ENCODE data around the gene UNK. TPM values are rescaled to one million over a fixed set of nuclear protein-coding genes. Genes with fewer than 3 reads are reported as not detected.
"Not testable (repeated sequence)": the region's sequence is repeated elsewhere in the genome, so short reads cannot be mapped to it uniquely, and the experiment has no call there.

UNK gene
- total RNA-seq, 6 experiments from 2014 or later, result 5.8 to 29.2 (median 11.1) TPM

GRCh38 chr17:75756451-75757085 is 28.0 kb upstream of the UNK start:
- intact Hi-C loops (cut with DNase I), result loop anchor here in 1 of 2 donors (10.0 kb wide), 1 partner anchor 68 kb away; no protein-coding TSS in a partner anchor

GRCh38 chr17:75757086-75757681 is 27.4 kb upstream of the UNK start:
- intact Hi-C loops (cut with DNase I), result loop anchor here in 1 of 2 donors (10.0 kb wide), 1 partner anchor 68 kb away; no protein-coding TSS in a partner anchor
- no peaks in the 10 kb centered on the region for H3K9me3 ChIP-seq
- no peaks in the 10 kb centered on the region for H3K27me3 ChIP-seq
- no peak overlapping the region for H3K4me3 ChIP-seq
- TF ChIP-seq CTCF (IDR thresholded peaks at IDR 0.05) (no peak), POLR2A (IDR thresholded peaks at IDR 0.05) (no peak)
- H3K4me1 ChIP-seq, result peaks cover 0 to 12% (median 5%) of the 10 kb centered on the region in 4 donors
- ATAC-seq, result no peak
- 82% methylated on average over 7 of the region's 21 CpGs for WGBS (ENCODE audit: insufficient coverage, low coverage, low lambda C conversion rate, missing lambda C conversion rate)
- DNase-seq, result no peak
- no peak overlapping the region for H3K27ac ChIP-seq
- H3K36me3 ChIP-seq, result peaks cover 0 to 4% (median 0%) of the 10 kb centered on the region in 4 donors

More at GRCh38 chr17:75756451-75757085, 28.0 kb upstream of the UNK start:
- peaks cover 0 to 4% (median 0%) of the 10 kb centered on the region in 4 donors for H3K36me3 ChIP-seq
- no peak overlapping the region for H3K27ac ChIP-seq
- no peaks in the 10 kb centered on the region for H3K9me3 ChIP-seq
- ATAC-seq (no peak), DNase-seq (peak in 1 of 3 donors; percentile 16)
- H3K4me1 ChIP-seq, result peaks cover 0 to 12% (median 5%) of the 10 kb centered on the region in 4 donors
- TF ChIP-seq CTCF (IDR thresholded peaks at IDR 0.05) (no peak), POLR2A (IDR thresholded peaks at IDR 0.05) (no peak)
- 87% methylated on average over 3 of the region's 29 CpGs for WGBS (ENCODE audit: insufficient coverage, low coverage, low lambda C conversion rate, missing lambda C conversion rate)
- no peak overlapping the region for H3K4me3 ChIP-seq
- H3K27me3 ChIP-seq, result no peaks in the 10 kb centered on the region

- H3K27me3 ChIP-seq, result no peaks in the 10 kb centered on the region
- H3K27ac ChIP-seq, result no peak overlapping the region
- ATAC-seq (no peak), DNase-seq (no peak)
- WGBS (ENCODE audit: insufficient coverage, low coverage, low lambda C conversion rate, missing lambda C conversion rate), result 90% methylated on average over 6 of the region's 41 CpGs
- peaks cover 0 to 4% (median 0%) of the 10 kb centered on the region in 4 donors for H3K36me3 ChIP-seq
- H3K4me3 ChIP-seq, result no peak overlapping the region
- intact Hi-C loops (cut with DNase I), result loop anchor here in 1 of 2 donors (10.0 kb wide), 1 partner anchor 66 kb away; no protein-coding TSS in a partner anchor
- peak in 2 of 4 donors; percentile 12 to 27 for TF ChIP-seq CTCF (IDR thresholded peaks at IDR 0.05)
- no peak for TF ChIP-seq POLR2A (IDR thresholded peaks at IDR 0.05)
- peaks cover 0 to 12% (median 5%) of the 10 kb centered on the region in 4 donors for H3K4me1 ChIP-seq
- no peaks in the 10 kb centered on the region for H3K9me3 ChIP-seq
Measured at GRCh38 chr17:75758131-75758905, 26.3 kb upstream of the UNK start.

GRCh38 chr17:75759457-75759856 is 25.1 kb upstream of the UNK start:
- DNase-seq (no peak), ATAC-seq (no peak)
- H3K9me3 ChIP-seq, result no peaks in the 10 kb centered on the region
- TF ChIP-seq CTCF (IDR thresholded peaks at IDR 0.05), result no peak
- TF ChIP-seq POLR2A (IDR thresholded peaks at IDR 0.05), result no peak
- peaks cover 0 to 13% (median 6%) of the 10 kb centered on the region in 4 donors for H3K4me1 ChIP-seq
- no peak overlapping the region for H3K27ac ChIP-seq
- peaks cover 0 to 4% (median 0%) of the 10 kb centered on the region in 4 donors for H3K36me3 ChIP-seq
- intact Hi-C loops (cut with DNase I), result loop anchor here in 1 of 2 donors (10.0 kb wide), 1 partner anchor 65 kb away; no protein-coding TSS in a partner anchor
- H3K4me3 ChIP-seq, result no peak overlapping the region
- no peaks in the 10 kb centered on the region for H3K27me3 ChIP-seq
- 100% methylated on average over 2 of the region's 3 CpGs for WGBS (ENCODE audit: insufficient coverage, low coverage, low lambda C conversion rate, missing lambda C conversion rate)

- ATAC-seq, H3K9me3 ChIP-seq, H3K4me3 ChIP-seq, H3K27me3 ChIP-seq, H3K27ac ChIP-seq, H3K36me3 ChIP-seq, H3K4me1 ChIP-seq, DNase-seq: not testable (repeated sequence)
- intact Hi-C loops (cut with DNase I), result loop anchor here in 1 of 2 donors (10.0 kb wide), 1 partner anchor 65 kb away; no protein-coding TSS in a partner anchor
- 81% methylated on average over 6 of the region's 6 CpGs for WGBS (ENCODE audit: insufficient coverage, low coverage, low lambda C conversion rate, missing lambda C conversion rate)
Measured at GRCh38 chr17:75759978-75760640, 24.5 kb upstream of the UNK start.

Data from right lobe of liver (tissue), 6 donors.